Neural cell (in vitro differentiated cells): ENCODE measurements around the gene PCDHB1.

Experiments
- CTCF ChIP-seq: fragments of 450-650 bp; IDR thresholded peaks from 2 replicates; pipeline ENCODE4 v1.5.1; 2014; ENCODE audit warnings: antibody characterized with exemption, mild to moderate bottlenecking, moderate library complexity; ENCODE audit not compliant: poor library complexity, severe bottlenecking
- SMC3 ChIP-seq: fragments of 450-650 bp; conservative IDR thresholded peaks from 2 replicates; pipeline ENCODE4 v1.6.1; 2014; ENCODE audit warnings: antibody characterized with exemption, mild to moderate bottlenecking, moderate library complexity; ENCODE audit not compliant: poor library complexity

- TF ChIP-seq CTCF, result no peak
- no peak for TF ChIP-seq SMC3
Observed at GRCh38 chr5:141095263-141095641, 44.1 kb downstream of the PCDHB1 start.
